GM21390 (cell line): ENCODE results near the gene ZNF653.
"Not testable (repeated sequence)": the region's sequence is repeated elsewhere in the genome, so short reads cannot be mapped to it uniquely, and the experiment has no call there.

Source experiments
- ATAC-seq: cut with Tn5 transposase; IDR thresholded peaks from one replicate; pipeline ENCODE4 v1.9.1; 2021; ENCODE audit not compliant: unreplicated experiment

ZNF653 gene

DNA sequence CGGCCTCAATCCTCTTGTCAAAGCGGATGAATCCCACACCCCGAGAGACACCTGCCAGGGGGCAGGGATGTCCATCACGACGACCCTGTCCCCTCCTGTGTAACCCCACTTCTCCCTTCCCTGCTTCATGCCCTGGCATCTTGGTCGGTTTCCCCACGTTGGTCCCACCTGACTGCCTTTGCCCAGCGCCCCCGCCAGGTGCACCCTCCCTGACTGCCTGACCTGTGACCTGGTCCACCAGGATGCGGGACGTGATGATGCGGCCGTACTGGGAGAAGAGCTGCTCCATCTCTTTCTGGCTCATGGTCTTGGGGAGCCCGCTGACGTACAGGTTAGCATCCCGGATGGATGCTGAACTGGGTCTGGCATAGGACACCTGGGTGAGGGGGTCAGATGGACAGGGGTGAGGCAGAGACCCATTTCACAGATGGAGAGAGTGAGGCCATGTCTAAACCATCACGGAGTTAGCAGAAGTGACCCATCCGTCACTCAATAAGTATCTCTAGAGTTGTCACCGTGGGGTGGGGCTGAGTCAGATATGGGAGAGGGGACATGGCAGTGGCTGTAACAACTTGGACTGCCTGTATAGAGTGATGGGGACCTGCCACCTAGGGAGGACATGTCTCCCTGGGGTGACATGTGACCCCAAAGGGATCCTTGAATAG, 47.3 kb downstream of the ZNF653 start:
- no peak for ATAC-seq

DNA sequence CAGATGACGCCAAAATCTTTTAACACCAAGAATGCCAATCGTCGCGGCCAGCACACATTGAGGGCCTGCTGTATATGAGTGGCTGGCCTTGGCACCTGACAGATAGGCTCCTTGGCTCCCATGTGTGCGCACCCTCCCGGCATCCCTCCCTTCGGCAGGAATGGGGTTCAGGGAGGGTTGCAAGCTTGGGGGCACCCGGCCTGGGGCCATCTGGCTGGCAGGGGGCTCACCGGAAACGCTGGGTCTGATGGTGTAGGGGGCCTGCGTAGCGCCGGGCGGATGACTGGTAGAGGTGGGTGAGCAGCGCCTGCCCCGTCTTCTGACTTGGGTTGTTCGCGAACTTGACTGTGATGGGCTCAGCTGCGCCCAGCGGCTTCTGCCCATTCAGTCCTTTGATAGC, 47.8 kb downstream of the ZNF653 start:
- ATAC-seq = no peak

DNA sequence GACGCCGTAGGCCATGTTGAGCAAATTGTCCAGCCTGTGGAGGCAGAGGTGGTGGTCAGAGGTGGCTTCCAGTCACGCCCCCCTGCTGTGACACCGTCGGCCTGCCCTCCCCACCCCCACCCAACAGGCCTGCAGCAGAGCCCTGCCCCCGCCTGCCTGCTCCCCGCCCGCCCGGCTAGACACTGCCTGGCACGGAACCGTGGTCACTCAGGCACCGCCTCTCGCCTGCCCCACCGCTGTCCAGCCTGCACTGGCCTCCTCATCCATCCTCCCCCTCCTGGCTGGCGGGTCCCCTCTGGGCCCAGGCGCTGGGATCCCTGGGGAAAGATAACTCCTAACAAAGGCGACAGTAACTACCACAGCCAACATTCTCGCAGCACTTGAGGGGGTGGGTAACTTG, 48.5 kb downstream of the ZNF653 start:
- ATAC-seq = no peak

DNA sequence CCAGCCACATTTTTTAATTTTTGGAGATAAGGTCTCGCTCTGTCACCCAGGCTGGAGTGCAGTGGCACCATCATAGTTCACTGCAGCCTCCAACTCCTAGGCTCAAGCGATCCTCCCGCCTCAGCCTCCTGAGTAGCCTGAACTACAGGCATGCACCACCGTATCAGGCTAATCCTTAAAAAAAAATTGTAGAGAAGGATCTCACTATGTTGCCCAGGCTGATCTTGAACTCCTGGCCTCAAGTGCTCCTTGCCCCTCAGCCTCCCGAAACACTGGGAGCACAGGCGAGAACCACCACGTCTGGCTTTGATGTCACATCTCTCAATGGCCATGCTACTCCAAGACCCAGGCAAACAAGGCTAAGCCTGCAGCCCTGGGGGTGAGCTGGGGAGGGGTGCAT, 49.0 kb downstream of the ZNF653 start:
- ATAC-seq = no peak

DNA sequence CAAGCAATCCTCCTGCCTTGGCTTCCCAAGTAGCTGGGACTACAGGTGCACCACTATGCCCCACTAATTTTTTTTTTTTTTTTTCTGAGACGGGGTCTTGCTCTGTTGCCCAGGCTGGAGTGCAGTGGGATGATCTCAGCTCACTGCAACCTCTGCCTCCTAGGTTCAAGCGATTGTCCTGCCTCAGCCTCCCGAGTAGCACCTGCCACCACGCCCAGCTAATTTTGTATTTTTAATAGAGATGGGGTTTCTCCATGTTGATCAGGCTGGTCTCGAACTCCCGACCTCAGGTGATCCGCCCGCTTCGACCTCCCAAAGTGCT, 50.4 kb downstream of the ZNF653 start:
- not testable (repeated sequence) for ATAC-seq

DNA sequence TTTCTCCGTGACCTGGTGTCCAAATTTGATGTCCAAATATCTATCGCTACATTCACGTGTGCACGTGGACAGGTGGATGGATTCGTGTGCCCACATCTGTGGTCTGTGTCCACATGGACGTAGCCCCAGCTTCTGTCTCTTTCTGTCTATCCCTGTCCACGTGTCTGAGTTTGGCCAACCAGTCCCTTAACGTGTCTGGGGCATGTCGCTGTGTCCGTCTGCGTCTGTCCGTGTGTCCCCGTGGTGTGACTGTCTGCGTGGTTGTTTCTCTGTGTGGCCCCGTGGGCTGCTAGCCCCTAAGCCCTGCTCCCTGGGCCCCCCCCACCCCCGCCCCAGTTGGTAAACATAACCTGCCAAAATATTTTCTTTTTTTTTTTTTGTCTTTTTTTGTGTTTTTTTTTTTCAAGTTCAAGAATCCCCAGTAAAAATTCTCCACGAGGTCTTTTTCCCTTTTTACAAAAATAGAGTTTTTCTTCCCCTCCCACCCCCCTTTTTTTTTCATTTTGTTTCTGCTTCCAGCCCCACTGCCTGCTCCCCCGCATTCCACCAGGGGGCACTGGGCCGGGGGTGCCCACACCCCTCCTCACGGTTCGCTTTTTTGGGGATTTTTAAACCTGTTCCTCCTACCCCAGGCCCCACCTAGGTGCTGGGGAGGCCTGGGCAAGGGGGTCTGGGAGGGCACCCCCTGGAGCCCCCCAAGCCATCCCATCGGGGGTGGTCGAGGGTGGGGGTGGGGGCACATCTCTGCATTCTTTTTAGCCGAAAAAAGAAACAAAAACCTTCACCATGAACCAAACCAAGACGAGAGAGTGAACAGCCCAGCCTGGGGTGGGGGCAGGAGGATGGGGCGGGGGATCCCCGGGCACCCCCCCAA, 51.9 kb downstream of the ZNF653 start:
- no peak for ATAC-seq

DNA sequence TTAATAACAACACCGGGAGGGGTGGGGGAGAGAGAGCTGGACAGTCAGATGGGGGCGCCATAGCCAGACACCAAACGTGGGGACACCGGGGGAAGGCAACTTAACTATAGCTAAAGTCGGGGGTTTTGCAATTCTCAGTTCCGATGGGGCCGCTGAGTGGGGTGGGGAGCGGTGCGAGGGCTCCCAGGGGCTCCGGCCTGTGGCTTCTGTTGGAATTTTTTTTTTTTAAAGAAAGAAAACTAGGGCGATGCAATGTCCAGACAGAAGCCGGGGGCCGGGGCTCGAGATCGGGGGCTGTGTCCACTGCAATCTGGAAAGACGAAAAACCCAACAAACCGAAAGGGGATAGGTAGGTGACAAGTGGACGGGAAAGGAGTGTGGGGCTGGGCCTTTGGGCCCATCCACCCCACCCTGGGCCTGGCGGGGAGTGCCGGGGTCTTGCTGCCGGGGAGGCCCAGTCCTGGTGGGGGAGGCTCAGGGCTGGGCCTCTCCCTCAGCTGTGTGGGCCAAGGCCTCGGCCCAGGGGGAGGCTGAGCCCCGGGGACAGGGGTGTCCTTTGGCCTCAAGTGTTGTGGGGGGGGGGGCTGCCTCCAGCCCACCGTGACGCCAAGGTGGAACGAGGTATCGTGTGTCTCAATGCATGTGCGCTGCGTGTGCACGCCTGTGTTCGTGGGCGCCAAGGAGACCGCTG, 52.9 kb downstream of the ZNF653 start:
- no peak for ATAC-seq

DNA sequence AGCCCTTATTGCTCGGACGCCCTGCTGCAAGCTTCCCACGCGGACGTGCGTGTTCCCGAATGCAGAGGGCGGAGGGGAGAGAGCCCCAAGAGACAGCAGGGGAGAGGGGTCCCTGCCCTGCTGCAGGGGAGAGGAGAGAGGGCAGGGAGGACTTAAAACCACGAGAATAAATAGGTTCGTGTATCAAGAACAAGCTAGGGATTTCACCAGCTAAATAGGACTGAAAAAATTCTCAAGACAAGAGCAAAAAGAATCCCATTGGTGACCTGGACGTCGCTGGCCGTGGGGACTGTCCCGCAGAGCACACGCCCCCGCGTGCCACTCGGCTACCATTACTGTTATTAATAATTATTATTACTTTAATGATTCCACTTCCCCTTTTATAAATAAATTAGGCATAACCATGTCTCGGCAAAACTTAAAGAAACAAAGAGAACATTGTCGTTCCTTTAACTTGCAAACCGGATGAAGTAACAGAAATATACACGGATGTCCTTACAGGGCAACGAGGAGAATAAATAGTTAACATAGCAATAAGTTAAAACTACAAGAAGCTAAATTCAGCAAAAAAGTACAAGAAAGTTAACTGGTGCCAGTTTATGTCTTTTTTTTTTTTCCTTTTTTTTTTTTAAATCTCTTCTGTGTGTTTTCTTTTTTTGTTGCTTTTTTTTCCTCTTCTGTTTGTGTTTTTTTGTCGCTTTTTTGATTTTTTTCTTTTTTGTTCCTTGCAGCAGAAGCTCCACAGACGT, 53.6 kb downstream of the ZNF653 start:
- no peak for ATAC-seq

DNA sequence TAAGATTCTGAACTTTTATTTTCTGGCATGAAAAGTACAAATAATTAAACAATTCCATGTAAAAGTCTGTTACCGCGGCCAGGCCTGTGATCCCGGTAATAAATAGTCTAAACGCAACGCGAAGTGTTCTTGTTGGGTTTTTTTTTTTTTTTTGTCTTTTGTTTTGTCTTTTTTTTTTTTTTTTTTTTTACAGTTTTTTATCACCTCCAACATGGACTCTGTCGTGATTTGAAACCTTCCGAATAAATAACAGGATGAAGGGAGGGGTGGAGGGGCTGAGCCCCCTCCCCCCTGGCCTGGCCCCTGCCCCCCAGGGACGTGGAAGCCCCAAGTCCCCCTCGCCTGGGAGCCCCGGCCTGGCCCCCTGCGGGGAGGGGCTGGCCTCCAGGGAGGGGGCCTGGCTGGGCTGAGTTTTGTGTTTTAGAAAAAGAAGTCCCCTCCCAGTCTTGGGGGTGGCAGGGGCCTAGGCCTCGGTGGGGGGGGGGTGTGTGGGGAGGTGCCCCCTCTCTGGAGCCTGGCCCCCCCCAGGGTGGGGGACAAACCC, 54.2 kb downstream of the ZNF653 start:
- no peak for ATAC-seq

DNA sequence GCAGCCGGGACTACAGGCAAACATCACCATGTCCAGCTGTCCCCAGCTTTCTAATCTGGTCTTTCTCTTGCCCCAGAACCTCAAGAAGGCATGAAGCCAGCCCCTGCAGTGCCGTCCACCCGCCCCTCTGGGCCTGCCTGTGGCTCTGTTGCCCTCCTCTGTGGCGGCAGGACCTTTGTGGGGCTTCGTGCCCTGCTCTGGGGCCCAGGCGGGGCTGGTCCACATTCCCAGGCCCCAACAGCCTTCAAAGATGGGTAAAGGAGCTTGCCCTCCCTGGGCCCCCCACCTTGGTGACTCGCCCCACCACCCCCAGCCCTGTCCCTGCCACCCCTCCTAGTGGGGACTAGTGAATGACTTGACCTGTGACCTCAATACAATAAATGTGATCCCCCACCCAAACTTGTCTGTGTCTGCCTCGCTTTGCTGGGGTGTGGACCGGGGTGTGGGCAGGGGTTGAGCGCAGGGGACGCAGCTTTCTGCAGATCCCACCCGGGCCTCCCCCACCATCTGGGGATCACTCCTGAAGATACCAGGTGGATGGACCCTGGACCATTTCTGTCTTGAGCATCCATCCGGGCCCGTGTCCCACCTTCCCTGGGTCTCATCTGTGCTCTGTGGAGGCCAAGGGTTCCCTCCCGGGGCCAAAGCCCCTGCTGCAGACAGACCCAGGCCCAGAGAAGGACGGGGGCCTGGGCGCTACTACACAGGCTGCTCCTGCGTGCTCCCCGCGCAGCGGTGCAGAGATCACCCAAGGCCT, 54.9 kb downstream of the ZNF653 start:
- no peak for ATAC-seq

DNA sequence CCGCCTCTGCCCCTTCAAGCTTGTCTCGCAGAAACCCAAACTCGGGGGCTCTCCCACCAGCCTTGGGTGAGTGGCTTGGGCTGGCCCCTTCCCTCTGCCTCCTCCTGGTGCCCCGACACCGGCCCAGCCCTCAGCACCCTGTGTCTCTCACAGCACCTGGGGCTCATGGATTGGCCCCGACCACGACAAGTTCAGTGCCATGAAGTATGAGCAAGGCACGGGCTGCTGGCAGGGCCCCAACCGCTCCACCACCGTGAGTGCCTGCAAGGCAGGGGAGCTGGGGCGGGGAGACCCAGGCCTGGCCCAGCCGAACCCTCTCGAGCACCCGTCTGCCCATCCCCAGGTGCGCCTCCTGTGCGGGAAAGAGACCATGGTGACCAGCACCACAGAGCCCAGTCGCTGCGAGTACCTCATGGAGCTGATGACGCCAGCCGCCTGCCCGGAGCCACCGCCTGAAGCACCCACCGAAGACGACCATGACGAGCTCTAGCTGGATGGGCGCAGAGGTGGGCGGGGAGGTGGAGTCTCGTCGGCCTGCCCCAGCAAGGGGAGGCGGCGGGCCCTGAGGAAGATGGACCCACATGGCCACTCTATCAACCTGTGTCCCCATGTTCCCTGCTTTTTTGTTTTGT, 56.6 kb downstream of the ZNF653 start:
- no peak for ATAC-seq

DNA sequence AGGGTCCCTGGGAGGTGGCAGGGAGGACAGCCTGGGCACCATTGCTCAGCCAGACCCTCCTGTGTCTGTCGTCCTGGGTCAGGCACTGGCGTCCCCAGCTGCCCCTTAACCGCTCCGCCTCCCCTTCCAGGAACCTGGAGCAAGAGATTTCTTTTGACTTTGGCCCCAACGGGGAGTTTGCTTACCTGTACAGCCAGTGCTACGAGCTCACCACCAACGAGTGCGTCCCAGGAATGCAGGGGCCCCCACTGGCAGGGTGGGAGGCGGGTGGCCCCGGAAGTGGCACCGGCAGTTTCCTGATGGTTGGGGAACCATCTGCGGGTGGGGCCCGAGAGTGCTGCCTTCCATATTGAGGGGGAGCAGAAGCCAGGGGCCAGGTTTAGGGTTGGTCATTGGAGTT, 57.2 kb downstream of the ZNF653 start:
- ATAC-seq = no peak

DNA sequence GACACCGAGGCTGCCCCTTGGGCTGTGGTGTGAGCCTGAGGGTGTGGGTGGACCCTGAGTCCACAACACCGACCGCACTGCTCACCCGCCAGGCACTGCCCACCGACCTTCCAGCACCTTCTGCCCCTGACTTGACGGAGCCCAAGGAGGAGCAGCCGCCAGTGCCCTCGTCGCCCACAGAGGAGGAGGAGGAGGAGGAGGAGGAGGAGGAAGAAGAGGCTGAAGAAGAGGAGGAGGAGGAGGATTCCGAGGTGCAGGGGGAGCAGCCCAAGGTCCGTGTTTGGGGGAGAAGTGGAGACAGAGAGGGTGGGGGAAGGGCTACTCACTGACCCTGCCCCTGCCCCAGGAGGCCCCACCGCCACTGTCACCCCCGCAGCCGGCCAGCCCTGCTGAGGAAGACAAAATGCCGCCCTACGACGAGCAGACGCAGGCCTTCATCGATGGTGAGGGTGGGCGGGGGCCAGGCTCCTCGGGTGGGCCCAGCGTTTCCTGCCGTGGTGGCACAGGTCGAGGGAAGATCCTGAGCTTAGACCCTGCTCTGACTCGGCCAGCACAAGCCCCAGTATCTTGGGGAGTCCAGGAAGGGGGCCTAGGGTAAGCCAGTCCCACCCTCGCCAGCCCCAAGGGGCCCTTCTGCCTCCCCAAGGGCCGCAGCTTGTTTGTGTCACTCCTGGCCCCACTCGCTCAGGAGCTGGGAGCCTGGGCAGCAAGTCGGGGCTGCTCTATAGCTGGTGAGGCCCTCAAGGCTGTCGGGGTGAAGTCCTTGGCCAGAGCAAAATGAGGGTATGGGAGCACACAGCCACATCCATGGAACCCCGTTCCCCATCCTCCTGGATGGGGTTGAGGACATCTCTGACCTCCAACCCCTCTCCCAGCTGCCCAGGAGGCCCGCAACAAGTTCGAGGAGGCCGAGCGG, 58.0 kb downstream of the ZNF653 start:
- no peak for ATAC-seq

DNA sequence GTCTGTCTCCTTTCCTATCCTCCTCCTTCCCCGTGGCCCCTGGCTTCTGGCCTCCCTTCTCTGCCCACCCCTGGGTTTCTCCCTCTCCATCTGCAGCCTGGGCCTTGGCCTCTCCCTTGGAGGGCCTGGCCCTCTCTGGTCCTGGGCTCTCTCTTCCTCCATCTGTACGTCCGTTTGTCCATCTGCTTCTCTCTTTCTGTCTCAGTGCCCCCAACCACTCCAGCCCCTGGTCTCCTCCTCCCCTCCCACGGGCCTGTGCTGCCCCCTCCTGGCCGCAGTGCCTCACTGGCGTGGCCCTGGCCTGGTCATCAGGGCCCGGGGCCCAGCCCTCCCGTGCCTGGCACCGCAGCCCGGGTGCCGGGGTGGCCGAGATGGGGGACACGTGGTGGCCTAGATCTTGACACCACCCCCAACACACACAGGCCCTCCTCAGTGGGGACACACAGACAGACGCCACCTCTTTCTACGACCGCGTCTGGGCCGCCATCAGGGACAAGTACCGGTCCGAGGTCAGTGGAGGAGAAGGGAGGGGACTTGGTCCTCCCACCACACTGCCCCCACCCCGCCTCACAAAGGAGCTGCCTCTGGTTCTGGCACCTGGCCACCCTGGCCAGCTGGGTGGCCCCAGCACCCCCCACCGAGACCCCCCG, 58.9 kb downstream of the ZNF653 start:
- ATAC-seq = no peak

DNA sequence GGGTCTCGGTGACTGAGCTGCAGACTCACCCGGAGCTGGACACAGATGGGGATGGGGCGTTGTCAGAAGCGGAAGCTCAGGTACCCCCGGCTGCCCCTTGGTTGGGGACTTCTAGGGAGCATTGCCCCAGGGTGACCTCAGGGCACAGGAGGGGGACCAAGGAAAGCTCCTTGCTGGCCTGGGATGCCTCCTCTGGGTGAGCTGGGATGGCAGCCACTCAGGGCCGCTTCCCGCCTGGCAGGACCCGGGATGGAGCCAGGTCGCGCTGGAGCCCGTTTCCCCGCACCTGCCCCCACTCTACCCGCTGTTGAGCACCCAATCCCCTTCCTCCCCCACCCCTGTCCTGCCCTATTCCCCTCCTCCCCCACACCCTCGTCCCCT, 59.4 kb downstream of the ZNF653 start:
- no peak for ATAC-seq

DNA sequence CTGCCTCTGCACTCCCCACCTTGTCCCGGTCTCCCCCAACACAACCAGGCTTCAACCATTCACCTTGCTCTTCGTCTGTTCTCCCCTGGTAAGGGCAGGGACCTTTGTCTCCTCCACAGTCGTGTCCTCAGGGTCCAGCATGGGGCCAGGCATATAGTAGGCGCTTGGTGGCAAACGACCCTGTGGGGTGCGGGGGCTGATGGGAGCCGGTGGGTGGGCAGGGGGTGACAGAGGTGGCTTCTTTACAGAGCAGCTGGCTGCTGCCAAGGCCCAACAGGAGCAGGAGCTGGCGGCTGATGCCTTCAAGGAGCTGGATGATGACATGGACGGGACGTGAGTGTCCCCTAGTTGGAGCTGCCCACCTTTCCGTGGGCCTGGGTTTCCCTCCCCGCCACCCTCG, 60.5 kb downstream of the ZNF653 start:
- no peak for ATAC-seq

DNA sequence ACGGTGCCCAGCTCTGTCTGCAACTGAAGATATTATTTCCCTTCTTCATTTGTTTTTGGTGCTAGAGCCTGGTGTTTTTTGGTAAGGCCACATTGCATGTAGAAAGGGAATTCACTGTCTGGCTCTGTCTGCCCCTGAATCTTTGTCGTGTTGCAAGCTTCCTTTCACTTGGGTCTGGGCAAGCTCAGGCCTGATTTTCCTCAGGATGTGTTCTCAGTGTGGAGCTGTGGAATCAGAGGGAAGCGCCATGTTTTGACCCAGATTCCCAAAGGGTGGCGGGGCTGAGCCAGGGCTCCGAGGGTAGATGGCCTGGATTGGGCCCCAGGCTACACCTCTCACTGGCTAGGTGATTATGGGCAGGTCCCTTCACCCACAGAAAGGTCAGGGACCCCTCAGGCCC, 61.6 kb downstream of the ZNF653 start:
- no peak for ATAC-seq

DNA sequence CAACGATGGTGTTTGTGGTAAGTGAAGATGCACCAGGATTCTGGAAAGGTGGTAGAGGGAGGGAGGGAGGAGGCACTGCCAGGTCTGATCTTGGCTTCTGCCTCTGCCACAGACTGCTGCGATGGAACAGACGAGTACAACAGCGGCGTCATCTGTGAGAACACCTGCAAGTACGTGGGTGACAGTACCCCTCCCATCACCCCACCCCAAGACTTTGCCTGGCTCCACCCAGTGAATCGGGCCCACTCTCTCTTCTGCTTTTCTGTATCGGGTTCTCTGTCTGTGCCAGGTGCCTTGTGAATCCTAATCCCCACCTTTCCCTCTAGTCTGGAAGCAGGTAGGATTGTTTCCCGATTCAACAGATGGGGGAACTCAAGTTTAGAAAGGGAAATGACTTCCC, 67.7 kb downstream of the ZNF653 start:
- no peak for ATAC-seq
